Stimulated activated CD4-positive, alpha-beta T cell treated with anti-CD3 and anti-CD28 coated beads, Interleukin-15, amount 100 ng/mL, for 48 hours (primary cell): ENCODE data around the gene CHD6.
A peak's percentile ranks its signal among the peaks of the same experiment; 100 is the strongest.

ENCODE experiments used
- DNase-seq, 2 donors: peaks; one replicate each; pipeline ENCODE4 v3.0.0-alpha.2; 2020; ENCODE audit warnings: low read depth in 2 of 2

CHD6 gene, protein sequence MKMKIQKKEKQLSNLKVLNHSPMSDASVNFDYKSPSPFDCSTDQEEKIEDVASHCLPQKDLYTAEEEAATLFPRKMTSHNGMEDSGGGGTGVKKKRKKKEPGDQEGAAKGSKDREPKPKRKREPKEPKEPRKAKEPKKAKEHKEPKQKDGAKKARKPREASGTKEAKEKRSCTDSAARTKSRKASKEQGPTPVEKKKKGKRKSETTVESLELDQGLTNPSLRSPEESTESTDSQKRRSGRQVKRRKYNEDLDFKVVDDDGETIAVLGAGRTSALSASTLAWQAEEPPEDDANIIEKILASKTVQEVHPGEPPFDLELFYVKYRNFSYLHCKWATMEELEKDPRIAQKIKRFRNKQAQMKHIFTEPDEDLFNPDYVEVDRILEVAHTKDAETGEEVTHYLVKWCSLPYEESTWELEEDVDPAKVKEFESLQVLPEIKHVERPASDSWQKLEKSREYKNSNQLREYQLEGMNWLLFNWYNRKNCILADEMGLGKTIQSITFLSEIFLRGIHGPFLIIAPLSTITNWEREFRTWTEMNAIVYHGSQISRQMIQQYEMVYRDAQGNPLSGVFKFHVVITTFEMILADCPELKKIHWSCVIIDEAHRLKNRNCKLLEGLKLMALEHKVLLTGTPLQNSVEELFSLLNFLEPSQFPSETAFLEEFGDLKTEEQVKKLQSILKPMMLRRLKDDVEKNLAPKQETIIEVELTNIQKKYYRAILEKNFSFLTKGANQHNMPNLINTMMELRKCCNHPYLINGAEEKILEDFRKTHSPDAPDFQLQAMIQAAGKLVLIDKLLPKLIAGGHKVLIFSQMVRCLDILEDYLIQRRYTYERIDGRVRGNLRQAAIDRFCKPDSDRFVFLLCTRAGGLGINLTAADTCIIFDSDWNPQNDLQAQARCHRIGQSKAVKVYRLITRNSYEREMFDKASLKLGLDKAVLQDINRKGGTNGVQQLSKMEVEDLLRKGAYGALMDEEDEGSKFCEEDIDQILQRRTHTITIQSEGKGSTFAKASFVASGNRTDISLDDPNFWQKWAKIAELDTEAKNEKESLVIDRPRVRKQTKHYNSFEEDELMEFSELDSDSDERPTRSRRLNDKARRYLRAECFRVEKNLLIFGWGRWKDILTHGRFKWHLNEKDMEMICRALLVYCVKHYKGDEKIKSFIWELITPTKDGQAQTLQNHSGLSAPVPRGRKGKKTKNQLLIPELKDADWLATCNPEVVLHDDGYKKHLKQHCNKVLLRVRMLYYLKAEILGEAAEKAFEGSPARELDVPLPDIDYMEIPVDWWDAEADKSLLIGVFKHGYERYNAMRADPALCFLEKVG (N-terminal part only)

DNA sequence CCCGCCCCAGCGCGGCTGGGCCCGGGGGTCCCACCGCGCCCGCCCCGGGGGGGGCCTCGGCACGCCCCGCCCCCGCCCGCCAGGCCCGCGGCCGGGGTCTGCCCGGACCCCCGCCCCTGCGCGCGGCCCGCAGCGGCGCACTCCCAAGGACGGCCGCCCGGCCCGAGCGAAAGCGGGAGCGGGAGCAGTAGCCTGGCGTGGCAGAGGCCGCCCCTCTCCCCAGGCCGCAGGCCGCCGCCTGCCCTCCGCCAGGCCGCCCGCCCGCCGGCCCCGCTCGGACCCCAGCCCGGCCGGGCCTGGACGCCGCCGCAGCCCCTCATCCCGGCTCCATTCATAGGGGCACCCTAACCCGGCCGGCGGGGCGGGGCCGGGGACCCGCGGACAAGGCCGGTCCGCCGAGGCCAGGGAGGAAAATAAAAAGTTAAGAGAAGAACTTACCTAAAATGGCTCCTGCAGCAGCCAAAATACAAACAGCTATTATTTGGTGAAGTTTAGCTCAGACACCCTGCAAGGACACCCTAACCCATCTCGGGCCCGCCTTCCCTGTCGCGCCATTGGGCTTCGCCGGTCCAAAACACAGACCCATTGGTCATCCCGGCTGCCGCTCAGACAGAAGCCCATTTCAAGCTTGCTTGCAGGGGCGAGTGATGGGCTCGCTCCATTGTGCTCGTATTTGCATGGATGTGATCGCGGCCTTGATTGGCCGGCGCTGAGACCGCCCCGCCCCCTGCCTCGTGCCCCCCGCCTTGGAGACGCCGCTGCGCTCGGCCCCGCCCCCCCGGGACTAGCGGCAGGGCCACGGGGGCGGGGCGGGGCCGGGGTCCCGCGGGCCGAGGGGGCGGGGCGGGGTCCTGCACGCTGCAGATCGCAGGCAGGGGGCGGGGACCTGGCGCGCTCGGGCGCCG, at the start of gene CHD6:
Gene CHD6 (minus strand): TSS at position 476 of the 905 bp plus-strand sequence. CDS start 67,040 bp downstream, outside the sequence.
- peak; percentile 98 to 99 for DNase-seq

DNA sequence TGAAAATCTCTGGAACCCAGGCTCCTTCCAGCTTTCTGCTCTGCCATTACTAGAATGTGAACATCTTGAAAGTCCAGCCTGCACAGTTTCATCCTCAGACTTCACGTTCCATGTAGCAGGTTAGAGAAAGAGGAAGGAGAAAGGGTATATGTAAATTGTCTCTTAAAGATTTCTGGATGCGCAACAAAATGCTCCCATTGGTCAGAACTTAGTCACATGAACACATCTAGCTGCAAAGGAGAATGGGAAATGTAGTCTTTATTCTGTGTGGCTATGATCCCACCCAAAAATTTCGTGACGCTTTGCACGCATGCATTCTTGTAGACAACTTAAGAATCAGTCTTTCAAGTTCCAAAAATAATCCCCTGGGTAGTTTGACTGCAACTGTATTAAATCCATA, 46.4 kb upstream of the CHD6 start:
- no peak for DNase-seq

DNA sequence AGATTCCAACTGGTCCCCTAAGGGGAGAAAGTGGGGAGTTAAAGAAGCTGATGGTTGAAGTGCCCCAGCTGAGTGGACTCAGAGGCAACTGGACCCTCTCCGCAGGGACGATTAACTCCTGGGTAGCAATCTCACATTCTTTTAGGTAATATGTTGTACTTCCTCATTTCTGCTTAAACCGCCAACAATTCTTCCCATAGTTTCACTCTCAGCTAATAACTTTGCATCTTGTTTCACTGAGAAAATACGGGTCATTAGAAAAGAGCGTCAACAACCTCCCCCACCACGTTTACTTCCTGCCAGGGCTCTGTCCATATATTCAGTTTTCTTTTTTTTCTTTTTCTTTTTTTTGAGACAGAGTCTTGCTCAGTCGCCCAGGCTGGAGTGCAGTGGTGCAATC, 39.5 kb upstream of the CHD6 start:
- DNase-seq, result no peak

DNA sequence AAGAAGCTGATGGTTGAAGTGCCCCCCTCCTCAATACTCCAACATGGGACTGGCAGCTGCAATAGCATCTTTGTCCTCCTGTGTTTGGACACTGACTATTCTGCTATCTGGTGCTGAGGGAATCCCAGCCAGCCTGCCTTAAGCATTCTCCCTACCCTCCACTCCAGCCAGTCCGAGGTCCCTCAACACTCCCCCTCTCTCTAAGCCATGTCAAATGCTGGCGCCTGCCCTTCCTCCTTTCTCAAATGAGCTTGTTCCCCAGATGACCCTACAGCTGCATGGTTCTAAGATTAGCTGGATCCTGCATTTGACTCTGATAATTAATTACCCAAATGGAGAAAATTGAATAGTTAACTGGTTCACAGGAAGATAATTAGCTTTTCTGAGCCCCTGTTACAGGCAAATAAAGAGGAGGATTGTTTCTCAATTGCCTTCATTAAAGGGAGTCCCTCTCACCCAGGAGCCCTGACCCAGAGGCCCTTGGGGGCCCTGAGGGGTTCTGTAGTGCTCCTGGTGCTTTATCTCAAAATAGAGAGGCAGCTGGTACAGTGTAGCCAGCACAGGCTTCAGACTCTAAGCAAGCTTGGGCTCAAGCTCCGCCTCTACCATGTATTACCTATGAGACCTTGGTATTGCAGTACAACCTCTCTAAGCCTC, 37.9 kb upstream of the CHD6 start:
- DNase-seq, result no peak

DNA sequence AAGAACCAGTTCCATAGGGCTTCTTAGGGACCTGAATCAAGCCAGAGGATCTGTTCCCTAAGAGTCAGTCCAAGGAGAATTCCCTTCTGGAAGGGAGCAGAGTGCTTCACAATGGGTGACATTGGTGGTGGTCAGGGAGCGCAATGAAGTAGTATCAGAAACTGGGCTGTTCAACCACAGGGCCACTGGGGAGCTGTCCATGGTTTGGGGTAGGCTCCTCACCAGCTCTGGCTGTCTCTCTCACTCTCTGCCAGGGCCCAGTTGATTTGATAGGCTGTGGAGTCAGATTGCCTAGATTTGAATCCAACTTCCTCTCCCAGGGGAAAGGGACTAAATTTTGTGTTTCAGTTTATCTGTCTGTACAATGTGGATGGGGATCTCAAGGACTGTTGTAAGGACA, 36.7 kb upstream of the CHD6 start:
- DNase-seq, result no peak

DNA sequence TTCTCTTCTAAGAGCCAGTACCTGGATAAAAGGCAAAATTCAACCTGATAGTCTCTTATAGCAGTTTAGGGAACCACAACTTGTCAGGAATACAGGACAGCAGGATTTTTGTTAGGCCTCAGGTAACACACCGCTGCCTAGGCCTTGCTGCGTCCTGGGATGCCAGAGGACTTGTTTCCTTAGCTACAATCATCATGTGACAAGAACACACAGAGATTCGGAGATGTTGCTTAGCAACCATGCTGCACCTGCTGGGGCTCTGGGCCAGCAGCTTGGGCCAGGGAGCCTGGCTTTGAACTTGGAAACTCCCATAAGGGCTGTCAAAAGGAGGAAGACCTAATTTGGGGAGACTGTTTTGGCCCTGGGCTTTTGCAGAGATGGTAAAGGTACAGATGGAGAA, 36.1 kb upstream of the CHD6 start:
- DNase-seq, result no peak

DNA sequence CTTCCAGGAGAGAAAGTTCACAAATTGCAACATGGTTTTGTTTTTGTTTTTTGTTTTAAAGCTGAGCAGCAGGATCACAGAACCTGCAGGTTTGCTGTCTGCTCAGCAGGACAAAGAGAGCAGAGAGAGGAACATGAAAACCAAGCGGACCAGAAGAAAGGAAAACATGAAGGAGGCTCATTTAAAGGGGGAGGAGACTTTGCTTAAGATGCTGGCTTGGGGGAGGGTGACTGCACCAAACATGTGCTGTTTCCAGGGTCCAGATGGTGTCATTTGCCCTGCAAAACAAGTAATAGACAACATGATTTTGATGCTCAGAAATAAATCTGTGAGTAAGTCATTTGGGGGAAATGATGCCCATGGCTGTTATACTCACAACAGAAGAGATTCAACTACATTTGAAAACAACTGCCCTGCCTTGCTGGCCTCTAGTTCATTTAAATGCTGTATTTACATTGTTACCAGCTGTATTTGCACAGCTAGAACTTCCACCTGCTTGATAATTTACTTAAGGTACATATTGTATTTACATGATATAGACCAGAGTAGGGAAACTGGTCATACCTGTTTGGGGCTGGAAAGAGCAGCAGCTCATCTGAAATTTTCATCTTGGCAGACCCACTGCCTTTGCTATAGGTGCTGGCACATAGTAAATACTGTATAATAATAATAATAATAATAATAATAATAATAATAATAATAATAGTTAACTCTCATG, 32.2 kb upstream of the CHD6 start:
- no peak for DNase-seq

DNA sequence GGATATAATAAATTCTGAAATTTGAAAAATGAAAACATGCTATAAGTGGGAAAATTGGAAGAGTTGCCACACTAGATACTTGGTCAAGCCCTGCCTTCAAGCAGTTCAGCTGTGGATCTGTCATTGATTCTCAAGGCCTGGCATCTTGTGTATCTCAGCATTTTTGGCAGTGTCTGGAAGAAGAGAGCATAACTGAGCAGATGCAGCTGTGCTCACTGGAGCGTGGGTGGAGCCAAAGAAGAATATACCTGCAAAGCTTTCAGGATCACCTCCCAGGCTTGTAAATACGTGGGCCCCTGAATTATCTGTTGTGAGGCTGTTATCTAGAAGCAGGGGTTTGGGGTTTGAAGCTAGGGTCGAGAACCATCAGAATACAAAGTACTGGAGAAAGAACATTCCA, 31.3 kb upstream of the CHD6 start:
- no peak for DNase-seq

DNA sequence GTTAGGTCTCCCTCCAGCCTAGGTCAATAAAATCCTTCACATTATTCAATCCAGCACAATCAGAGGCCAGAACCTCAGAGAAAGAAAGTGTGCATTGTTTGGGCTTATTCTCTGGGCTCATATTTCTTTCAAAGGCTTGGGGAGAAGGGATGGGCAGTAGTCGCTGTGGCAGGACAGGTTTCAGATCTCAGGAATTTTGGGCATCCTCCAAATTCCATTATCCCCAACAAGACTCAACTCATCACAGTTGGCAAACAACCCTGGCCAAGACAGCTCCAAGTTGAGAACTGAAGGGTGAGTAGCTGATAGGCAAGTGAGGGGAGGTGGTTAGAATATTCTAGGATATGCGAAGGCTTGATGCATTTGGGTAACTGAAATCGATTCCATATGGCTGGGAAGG, 27.2 kb upstream of the CHD6 start:
- no peak for DNase-seq

DNA sequence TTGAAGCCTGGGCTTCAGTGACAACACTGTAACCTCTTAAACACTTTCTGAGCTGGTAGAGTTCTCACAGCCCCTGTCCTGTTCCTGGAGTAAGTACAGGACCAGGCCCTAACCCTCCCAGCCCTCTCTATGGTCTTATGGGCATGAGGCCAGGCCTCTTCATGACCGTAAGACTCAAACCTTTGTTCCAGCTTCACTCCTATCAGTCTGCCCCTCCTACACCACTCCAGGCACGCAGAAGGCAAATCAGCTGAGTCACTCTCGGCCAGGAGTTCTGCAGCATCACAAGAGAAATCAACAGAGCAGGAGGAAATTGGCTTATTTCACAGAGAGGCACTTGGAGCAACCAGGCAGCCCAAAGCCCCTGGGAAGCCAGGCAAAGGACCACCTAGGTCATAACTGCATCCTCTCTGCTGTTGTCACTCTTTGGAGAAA, 25.3 kb upstream of the CHD6 start:
- no peak for DNase-seq

DNA sequence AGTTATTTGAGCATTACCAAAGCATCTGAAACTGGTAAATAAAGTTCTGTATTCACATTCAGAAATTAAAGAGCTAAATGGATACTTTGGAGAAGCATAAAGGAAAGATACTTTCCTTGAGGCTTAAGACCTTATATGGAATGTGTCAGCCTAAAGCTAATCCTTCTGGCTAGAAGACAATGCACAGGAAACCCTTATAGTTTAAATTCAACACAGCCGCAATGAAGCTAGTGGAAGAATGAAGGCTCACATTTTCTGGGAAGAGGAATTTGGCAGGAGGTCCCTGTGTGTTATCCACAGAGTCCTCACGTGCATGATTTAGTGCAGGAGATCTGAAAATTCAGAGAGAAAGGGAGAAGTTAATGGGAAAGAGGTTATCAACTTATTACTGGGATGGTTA, 21.5 kb upstream of the CHD6 start:
- no peak for DNase-seq

DNA sequence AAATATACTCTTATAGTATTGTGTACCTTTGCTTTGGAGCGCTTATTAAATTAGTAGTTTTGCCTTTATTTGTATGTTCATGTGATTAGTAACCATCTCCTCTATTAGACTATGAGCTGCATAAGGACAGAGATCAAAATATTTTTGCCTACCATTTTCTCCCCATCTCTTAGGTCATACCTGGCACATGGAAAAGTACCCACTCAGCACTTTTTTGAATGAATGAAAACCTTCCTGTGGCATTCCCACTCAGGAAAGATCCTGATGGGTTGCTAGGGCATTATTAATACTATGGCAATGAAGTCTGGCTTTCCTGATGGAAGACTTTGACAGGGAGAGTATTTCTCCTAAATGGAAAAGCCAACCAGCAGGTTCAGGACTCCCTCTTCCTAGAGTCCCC, 20.3 kb upstream of the CHD6 start:
- DNase-seq, result no peak

DNA sequence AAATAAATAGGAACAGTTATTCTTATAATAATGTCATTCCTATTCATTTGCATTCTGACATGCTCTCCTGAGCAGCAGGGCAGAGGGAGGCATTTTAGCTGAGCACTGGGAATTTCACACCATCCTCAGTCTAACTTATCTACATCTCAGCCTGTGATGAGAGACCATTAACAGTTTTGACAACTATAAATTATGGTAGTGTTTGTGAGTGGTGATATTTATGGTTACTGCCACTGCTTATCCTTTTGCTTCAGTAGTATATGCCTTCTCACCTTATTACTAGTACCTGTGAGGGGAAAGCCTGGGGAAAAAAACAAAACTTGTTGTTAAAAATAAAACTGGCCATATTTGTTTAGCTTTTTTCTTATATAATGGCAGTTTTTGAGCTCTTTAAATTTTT, 17.0 kb upstream of the CHD6 start:
- DNase-seq, result no peak

DNA sequence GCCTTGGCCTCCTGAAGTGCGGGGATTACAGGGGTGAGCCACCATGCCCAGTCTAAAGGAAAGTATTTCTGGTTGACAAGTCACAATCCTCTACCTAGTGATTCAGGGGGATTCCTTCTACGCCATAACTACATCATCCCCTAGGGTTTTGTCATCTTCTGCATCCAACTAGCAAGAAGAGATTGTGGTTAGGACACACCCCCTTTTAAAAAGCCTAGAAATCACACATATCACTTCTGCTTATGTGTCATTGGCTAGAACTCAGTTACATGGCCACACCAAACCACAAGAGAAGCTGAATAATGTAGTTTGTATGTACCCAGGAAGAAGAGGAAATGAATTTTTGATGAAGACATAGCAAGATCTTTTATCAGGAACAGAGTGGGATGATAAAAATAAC, 14.7 kb upstream of the CHD6 start:
- DNase-seq, result no peak

DNA sequence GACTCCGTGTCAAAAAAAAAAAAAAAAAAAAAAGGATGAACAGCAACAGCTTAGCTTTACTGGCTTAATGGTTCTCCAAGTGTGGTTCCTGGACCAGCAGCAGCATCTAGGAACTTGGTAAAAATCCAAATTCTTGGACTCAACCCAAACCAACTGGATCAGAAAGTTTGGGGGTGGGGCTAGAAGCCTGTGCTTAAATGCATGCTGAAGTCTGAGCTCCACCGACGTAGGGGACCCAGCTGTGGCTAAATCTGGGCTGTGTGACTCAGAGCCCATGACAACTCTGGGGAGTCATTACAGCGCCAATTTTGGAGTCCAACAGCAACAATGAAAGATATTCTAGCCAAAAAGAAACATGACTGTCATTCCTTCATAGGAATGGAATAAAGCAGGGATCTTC, 13.6 kb upstream of the CHD6 start:
- no peak for DNase-seq

DNA sequence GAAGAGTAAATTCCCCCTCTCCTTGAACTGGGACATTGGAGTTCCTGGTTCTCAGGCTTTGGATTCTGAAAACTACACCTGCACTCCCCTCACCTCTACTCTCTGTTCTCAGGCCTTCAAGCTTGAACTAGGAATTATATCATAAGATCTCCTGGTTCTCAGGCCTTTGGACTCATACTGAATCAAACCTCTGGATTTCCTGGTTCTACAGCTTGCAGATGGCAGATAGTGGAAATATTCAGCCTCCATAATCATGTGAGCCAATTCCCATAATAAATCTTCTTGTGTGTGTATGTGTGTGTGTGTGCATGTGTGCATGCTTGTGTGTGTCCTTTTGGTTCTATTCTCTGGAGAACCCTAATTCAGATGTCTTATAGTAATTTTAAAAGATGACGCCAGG, 12.7 kb upstream of the CHD6 start:
- DNase-seq, result no peak

DNA sequence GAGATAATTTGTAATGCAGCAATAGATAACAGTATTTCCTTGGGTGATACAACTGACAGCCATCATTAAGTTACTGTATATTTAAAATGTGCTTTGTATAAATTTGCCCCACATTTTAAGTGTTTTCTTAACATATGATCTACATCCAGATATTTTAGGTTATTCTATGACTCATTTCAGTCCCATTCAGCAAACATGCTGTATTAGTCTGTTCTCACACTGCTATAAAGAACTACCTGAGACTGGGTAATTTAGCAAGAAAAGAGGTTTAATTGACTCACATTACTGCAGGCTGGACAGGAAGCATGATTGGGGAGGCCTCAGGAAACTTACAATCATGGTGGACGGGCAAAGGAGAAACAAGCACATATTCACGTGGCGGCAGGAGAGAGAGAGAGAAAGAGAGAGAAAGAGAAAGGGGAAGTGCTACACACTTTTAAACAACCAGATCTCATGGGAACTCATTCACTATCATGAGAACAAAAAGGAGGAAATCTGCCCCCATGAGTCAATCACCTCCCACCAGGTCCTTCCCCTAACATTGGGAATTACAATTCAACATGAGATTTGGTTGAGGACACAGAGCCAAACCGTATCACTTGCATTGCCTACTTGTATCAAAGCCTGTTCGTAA, 9.6 kb upstream of the CHD6 start:
- no peak for DNase-seq

DNA sequence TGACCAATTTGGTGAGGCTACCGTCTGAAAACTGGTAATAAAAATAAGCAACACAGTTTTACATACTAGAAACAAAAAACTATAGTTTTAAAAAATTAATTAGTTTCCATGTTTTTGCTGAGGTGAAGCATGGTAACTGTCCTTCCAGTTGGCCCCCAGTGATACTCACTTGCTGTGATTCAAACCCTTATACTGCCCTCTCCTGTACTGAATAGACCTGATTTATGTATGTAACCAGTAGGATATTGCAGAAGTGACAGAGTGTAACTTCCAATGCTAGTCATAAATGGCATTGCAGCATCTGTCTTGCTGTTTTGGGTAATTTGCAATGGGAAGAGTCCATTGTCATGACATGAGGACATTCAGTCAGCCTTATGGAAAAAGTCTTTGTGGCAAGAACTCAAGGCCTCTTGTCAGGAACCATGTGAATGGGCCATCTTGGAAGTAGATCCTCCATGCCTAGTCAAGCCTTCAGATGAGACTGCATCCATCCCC, 8.9 kb upstream of the CHD6 start:
- DNase-seq, result no peak
